A172 (cell line): ENCODE results near the gene TMEM219. TPM values are rescaled to one million over a fixed set of nuclear protein-coding genes. Genes with fewer than 3 reads are reported as not detected.
"Not testable (repeated sequence)": the region's sequence is repeated elsewhere in the genome, so short reads cannot be mapped to it uniquely, and the experiment has no call there.

Source experiments
- DNase-seq: peaks from one replicate; pipeline ENCODE4 v3.0.0-alpha.2; 2015; ENCODE audit warnings: low spot score
- total RNA-seq: library from RNA; depleted of rRNA; stranded (reverse); fragments of >200 nt; shearing (Covaris generic); gene quantifications from 2 replicates; pipeline ENCODE4 v1.2.3, GENCODE V29; 2014

The TMEM219 gene
- total RNA-seq, 1 experiment from 2014 or later: 90.8 TPM

DNA sequence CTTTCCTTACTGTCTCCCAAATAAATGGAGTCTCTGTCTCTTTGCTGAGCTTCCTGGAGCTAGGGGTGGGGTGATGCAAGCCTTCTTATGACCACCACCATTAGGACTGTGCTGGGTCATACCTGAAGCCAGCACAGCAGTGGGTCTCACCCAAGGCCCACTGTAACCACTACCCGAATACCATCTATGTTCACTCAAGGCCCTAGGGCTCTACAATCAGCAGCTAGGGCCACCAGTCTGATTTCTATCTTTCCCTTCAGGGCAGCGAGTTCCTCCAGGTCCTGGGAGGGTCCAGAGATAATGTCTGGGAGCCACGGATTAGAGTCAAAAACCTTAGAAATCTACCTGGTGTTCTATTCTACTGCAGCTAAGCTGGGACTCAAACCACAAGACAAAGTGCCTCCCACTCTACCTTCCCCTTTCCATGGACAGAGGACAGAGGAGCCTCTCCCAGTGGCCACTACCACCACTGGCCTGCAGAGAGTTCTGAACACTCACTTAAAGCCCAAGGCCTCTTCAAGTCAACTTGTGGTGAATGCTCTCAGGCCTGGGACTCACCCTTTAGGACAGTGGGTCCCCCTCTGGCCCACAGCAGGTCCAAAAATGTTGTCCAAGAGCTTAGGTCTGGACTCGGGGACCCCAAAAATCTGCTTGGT, 10.9 kb upstream of the TMEM219 start:
- no peak for DNase-seq

- no peak for DNase-seq
Measured at GRCh38 chr16:29951625-29952365, 10.1 kb upstream of the TMEM219 start.

DNA sequence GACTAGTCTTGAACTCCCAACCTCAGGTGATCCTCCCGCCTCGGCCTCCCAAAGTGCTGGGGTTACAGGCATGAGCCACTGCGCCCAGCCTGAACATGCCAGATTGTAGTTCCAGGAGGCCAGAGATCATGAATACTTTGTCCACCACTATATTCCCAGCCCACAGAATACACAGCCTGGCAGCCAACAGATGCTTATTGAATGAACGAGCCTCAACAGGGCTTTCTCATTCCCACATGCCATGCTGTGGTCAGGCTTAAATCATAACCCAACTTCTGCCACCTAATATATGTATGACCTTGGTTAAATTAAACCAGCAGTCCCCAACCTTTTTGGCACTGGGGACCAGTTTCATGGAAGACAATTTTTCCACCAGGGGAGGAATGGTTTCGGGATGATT, 3.1 kb upstream of the TMEM219 start:
- no peak for DNase-seq

DNA sequence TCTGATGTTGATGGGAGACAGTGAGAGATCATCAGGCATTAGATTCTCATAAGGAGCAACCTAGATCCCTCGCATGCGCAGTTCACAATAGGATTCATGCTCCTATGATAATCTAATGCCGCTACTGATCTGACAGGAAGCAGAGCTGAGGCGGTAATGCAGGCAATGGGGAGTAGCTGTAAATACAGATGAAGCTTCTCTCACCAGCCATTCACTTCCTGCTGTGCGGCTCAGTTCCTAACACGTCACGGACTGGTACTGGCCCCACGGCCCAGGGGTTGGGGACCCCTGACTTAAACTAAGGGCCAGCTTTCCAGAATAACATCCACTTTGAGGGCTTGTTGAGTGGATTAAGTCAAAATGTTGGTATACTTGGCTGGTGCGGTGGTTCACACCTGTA, 2.6 kb upstream of the TMEM219 start:
- no peak for DNase-seq

DNA sequence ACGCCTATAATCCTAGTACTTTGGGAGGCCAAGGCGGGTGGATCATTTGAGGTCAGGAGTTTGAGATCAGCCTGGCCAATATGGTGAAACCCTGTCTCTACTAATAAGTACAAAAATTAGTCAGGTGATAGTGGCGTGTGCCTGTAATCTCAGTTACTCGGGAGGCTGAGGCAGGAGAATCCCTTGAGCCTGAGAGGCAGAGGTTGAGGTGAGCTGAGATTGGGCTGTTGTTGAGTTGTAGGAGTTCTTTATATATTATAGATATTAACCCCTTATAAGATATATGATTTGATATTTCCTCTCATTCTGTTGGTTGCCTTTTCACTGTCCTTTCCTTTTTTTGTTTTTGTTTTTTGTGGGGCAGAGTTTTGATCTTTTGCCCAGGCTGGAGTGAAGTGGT, 2.1 kb upstream of the TMEM219 start:
- not testable (repeated sequence) for DNase-seq

- DNase-seq: no peak
Measured at GRCh38 chr16:29961127-29961478, 776 bp upstream of the TMEM219 start.

DNA sequence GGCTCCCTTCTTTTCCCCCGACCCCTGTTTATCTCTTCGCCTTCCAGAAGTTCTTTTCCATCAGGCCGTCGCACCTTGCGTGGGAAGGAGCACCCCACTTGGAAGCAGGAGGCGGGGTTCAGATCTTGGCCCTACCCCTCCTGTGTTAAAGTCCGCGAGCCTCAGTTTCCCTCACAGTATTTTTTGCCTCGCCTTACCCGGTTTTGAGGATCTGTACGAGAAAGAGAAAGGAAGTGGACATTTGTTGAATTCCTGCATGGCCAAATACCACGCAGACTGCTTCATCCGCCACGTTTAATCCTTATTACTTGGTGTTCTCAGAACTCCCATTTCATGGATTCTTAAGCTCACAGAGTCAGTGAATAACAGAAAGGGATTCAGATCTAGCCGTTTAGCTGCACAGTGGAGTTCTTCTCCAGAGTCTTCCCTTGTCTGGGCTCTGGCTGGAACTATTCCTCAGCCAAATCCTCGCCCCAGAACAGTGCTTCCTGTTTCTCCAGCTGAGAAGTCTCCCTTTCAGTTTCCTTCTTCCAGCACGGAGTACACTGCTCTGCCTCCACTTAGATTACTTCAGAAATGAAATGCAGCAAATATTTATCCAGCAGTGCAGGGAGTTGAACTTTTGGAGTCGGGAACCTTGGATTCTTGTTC, 590 bp downstream of the TMEM219 start:
- peak; percentile 27 for DNase-seq

DNA sequence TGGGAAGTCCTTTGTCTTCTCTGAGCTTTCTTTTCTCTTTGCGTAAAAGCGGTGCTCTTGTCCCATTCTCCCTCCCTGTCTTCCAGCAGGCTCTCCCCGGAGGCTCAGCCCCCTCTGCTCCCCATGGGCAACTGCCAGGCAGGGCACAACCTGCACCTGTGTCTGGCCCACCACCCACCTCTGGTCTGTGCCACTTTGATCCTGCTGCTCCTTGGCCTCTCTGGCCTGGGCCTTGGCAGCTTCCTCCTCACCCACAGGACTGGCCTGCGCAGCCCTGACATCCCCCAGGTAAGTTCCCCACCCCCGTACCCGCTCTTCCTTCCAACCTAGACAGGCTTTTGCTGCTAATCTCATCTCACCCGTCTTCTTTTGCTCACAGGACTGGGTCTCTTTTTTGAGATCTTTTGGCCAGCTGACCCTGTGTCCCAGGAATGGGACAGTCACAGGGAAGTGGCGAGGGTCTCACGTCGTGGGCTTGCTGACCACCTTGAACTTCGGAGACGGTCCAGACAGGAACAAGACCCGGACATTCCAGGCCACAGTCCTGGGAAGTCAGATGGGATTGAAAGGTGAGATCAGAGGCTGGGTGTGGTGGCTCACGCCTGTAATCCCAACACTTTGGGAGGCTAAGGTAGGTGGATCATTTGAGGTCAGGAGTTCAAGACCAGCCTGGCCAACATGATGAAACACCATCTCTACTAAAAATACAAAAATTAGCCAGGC, 1.3 kb downstream of the TMEM219 start:
- no peak for DNase-seq

- DNase-seq: no peak
Measured at GRCh38 chr16:29968205-29968604, 6.3 kb downstream of the TMEM219 start.

- DNase-seq: no peak
Measured at GRCh38 chr16:29971304-29971703, 9.4 kb downstream of the TMEM219 start.

GRCh38 chr16:29972500-29972899, 10.6 kb downstream of the TMEM219 start:
- DNase-seq: no peak

DNA sequence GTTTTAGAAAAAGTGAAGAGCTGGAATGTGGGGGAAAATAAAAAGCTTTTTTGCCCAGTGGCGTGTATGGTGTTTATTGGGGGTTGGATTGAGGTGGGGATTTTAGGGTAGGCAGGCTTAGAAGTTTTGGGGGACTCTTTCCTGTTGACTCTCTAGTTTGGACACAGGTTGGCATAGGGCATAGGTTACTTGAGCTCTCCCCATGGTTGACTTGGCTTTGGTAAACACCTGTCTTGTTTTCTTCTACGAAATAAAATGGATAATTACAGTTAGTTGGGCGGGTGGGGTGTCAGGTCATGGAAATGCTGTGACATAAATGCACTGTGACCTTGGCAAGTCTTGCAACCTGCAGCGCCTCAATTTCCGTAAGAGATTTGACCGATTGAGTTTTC, 11.1 kb downstream of the TMEM219 start:
- DNase-seq: no peak

GRCh38 chr16:29973384-29974246, 11.7 kb downstream of the TMEM219 start, which contains the start of gene TAOK2:
Gene TAOK2, plus strand, starts transcription at chr16:29973868. Its CDS starts 3,905 bp downstream, at chr16:29977773.
- peak; percentile 98 for DNase-seq

DNA sequence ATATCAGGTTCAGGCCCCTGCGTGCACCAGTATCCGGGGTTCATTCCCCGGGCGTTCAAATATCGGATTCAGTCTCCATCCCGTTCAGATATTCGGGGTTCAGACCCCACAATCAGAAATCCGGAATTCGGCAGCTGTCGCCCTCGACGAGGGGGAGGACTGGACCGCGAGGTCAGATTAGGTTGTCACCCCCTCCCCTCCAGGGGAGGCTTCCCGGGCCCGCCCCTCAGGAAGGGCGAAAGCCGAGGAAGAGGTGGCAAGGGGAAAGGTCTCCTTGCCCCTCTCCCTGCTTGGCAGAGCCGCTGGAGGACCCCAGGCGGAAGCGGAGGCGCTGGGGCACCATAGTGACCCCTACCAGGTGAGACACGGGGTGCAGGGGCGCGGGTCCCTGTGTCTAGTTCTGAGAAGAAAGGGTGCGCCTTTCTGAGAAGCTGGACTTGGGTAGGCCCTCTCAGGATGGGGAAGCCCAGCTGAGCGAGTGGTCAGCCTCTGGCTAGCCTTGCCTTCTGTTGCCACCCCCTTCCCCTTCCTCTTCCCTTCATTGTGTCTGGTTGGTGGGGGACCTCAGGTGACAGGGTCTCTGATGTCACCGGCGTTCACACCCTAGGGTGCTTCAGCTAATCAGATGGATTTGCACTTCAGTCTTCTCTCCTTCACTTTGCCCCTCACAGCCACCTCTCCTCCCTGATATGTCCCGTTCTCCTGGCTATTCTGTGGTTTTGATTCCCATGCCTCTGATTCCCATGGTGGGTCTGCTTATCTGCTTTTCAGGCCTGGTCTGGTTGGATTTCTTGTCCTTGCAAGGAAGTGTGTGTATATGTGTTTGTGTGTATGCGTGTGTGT, 12.6 kb downstream of the TMEM219 start:
- DNase-seq: no peak

GRCh38 chr16:29975134-29975538, 13.3 kb downstream of the TMEM219 start:
- DNase-seq: no peak

GRCh38 chr16:29975811-29976511, 14.1 kb downstream of the TMEM219 start:
- no peak for DNase-seq

DNA sequence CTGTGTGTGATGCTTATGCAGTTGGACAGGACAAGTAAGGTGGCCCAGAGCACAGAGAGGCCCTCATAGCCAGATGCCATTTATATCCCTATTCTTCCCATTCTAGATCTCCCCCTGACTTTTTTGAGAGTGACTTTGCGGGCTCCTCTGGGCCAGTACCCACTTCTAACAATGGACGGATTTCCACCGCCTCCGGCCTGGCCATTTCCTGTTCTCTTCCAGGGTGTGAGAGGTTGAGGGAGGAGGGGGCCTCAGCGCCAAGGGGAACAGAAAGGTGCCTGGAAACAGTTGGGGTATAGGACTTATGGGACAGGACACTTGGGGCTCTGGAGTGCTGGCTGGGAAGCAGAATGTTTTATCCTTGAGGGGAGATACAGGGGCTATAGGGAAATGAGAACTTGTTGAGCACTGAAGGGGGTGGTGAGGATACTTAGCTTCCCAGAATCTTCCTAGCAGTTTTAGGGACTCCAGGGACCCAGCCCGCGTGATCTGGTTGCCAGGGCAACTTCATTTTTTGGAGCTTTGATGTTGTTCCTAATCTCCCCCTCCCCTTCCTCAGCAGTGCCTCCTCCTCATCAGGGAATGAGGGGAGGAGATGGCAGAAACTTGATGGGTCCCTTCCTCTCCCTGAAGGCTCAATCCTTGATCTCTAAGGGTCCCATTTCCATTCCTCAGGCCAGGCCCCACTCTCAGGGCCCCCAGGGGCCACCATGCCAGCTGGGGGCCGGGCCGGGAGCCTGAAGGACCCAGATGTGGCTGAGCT, 15.4 kb downstream of the TMEM219 start:
- no peak for DNase-seq

GRCh38 chr16:29978081-29978480, 16.2 kb downstream of the TMEM219 start:
- DNase-seq: no peak
